Prostate gland (tissue), 2 donors: Measurements from ENCODE around the gene ATP6V1G2.

Experiments
- CTCF ChIP-seq, 4 experiments: fragments of 200-600 bp in 2 of 4; fragments of 450-650 bp in 2 of 4; sonication (generic) in 2 of 4; IDR thresholded peaks; 1 replicate in 3 of 4; 2 replicates in 1 of 4; pipeline ENCODE4 v1.5.1; 2016 to 2019; ENCODE audit warnings: antibody characterized with exemption in 4 of 4, mild to moderate bottlenecking in 2 of 4, moderate library complexity in 2 of 4
- POLR2A ChIP-seq: fragments of 450-650 bp; IDR thresholded peaks from one replicate; pipeline ENCODE4 v1.6.1; 2016; ENCODE audit warnings: antibody characterized with exemption, mild to moderate bottlenecking
- POLR2AphosphoS5 ChIP-seq: sonication (generic); formaldehyde crosslinking; IDR thresholded peaks from one replicate; pipeline ENCODE4 v1.6.1; 2017; ENCODE audit warnings: antibody characterized with exemption

- no peak for TF ChIP-seq CTCF (IDR thresholded peaks at IDR 0.05)
- TF ChIP-seq POLR2AphosphoS5, result no peak
- TF ChIP-seq POLR2A, result no peak
These were observed 36.4 kb downstream of the ATP6V1G2 start for GRCh38 chr6:31510007-31510406.
